Activated CD8-positive, alpha-beta T cell treated with anti-CD3 and anti-CD28 coated beads for 36 hours (primary cell): Measurements from ENCODE around the gene PRKAB1. TPM values are rescaled to one million over a fixed set of nuclear protein-coding genes. Genes with fewer than 3 reads are reported as not detected.

Experiments
- ATAC-seq: fragments of 200-7000 bp; cut with Tn5 transposase; one replicate; pipeline ENCODE4 v1.10.0; 2021; ENCODE audit warnings: mild to moderate bottlenecking, moderate library complexity
- CTCF ChIA-PET: fragments of 350-600 bp; sonication (Branson Sonifier 250); formaldehyde crosslinking; loops from one replicate; lab custom pipeline; 2021; ENCODE audit warnings: antibody characterized with exemption; lab: Charles Lee
- POLR2A ChIA-PET: fragments of 350-600 bp; sonication (Branson Sonifier 250); formaldehyde crosslinking; loops from one replicate; lab custom pipeline; 2021; ENCODE audit warnings: antibody characterized with exemption; lab: Charles Lee
- DNase-seq: peaks from one replicate; pipeline ENCODE4 v3.0.0-alpha.2; 2020
- H3K27ac Mint-ChIP-seq: one replicate; pipeline ENCODE4 v1.8.0; 2021; ENCODE audit warnings: mild to moderate bottlenecking, mixed read lengths
- H3K27me3 Mint-ChIP-seq: one replicate; pipeline ENCODE4 v1.8.0; 2021; ENCODE audit warnings: mixed read lengths
- H3K36me3 Mint-ChIP-seq: one replicate; pipeline ENCODE4 v1.8.0; 2021; ENCODE audit warnings: low read depth, mixed read lengths
- H3K4me1 Mint-ChIP-seq: one replicate; pipeline ENCODE4 v1.8.0; 2021; ENCODE audit warnings: low read depth, mixed read lengths
- H3K4me3 Mint-ChIP-seq: one replicate; pipeline ENCODE4 v1.8.0; 2021; ENCODE audit warnings: mild to moderate bottlenecking, moderate library complexity, mixed read lengths
- H3K9me3 Mint-ChIP-seq: one replicate; pipeline ENCODE4 v1.8.0; 2021; ENCODE audit warnings: mixed read lengths
- intact Hi-C: fragments of 100-400 bp; cut with micrococcal nuclease; formaldehyde crosslinking; loops from one replicate; pipeline ENCODE4 v1.10.0; 2022
- total RNA-seq, 2 experiments: library from RNA; stranded (reverse); gene quantifications; one replicate each; pipeline ENCODE4 v1.2.3, GENCODE V29; 2021
- TF ChIP-seq, protein P1 (sequence below): fragments of 200-600 bp; IDR thresholded peaks from one replicate; pipeline ENCODE4 v1.8.0; 2022; ENCODE audit warnings: antibody characterized with exemption, mild to moderate bottlenecking

PRKAB1 gene
- total RNA-seq, 2 experiments from 2014 or later = 21.0 to 24.8 TPM

DNA sequence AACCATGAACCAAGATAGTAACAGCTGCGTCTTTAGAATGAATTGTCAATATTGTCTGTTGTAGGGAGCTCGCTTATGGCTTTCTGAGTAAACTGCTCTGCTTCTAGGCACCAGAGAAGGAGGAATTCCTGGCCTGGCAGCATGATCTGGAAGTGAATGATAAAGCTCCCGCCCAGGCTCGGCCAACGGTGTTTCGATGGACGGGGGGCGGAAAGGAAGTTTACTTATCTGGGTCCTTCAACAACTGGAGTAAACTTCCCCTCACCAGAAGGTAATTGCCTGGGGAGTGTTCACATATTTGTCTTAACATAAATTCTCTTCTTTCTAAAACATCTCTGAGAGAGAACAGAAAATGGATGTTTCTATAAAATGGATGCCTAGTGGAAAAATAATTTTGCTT is 4.3 kb downstream of the PRKAB1 start:
- Mint-ChIP-seq H3K27me3 (no peaks in the 10 kb centered on the region), H3K4me1 (peaks cover 58% of the 10 kb centered on the region), H3K27ac (peak overlapping the region; percentile 96), H3K36me3 (peaks cover 78% of the 10 kb centered on the region), H3K9me3 (no peaks in the 10 kb centered on the region), H3K4me3 (no peak overlapping the region)
- DNase-seq (no peak), ATAC-seq (no peak)
- POLR2A ChIA-PET = interaction anchor here (0.8 kb wide), 1 partner anchor 10 kb away, joined by 4 read pairs; no protein-coding TSS in a partner anchor
- CTCF ChIA-PET = interaction anchor here (0.9 to 1.7 kb wide), 2 partner anchors 14 to 23 kb away, joined by 3 to 5 read pairs; no protein-coding TSS in a partner anchor
- TF ChIP-seq, protein P1, sequence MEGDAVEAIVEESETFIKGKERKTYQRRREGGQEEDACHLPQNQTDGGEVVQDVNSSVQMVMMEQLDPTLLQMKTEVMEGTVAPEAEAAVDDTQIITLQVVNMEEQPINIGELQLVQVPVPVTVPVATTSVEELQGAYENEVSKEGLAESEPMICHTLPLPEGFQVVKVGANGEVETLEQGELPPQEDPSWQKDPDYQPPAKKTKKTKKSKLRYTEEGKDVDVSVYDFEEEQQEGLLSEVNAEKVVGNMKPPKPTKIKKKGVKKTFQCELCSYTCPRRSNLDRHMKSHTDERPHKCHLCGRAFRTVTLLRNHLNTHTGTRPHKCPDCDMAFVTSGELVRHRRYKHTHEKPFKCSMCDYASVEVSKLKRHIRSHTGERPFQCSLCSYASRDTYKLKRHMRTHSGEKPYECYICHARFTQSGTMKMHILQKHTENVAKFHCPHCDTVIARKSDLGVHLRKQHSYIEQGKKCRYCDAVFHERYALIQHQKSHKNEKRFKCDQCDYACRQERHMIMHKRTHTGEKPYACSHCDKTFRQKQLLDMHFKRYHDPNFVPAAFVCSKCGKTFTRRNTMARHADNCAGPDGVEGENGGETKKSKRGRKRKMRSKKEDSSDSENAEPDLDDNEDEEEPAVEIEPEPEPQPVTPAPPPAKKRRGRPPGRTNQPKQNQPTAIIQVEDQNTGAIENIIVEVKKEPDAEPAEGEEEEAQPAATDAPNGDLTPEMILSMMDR = no peak
- intact Hi-C loops = no loop called here

DNA sequence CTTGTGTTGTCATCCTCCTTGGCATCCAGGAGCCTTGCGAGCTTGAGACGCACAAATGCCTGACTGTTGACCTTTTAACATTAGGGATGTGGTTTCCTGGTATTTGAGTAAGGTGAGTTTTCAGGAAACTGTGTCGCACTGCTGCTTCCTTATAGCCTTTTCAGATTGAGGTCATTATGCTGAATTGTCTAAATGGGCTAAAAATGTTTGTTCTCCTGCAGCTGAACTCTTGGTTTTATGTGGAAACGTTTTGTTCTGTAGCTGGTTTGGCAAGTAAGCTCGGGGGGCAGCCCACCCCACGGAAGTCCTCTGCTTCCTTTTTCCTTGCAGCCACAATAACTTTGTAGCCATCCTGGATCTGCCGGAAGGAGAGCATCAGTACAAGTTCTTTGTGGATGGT is 5.7 kb downstream of the PRKAB1 start:
- ChIA-PET POLR2A (interaction anchor here (0.6 kb wide), 1 partner anchor 24 kb away, joined by 3 read pairs; no protein-coding TSS in a partner anchor), CTCF (interaction anchor here (0.9 to 1.0 kb wide), 2 partner anchors 8 to 24 kb away, joined by 3 read pairs; no protein-coding TSS in a partner anchor)
- no peaks in the 10 kb centered on the region for H3K9me3 Mint-ChIP-seq
- peak overlapping the region; percentile 96 for H3K27ac Mint-ChIP-seq
- H3K36me3 Mint-ChIP-seq = peaks cover 83% of the 10 kb centered on the region
- DNase-seq = peak; percentile 44
- no peaks in the 10 kb centered on the region for H3K27me3 Mint-ChIP-seq
- H3K4me1 Mint-ChIP-seq = peaks cover 56% of the 10 kb centered on the region
- peak overlapping the region; percentile 49 for H3K4me3 Mint-ChIP-seq
- TF ChIP-seq, protein P1 = no peak
- intact Hi-C loops = no loop called here
- ATAC-seq = peak; percentile 77

DNA sequence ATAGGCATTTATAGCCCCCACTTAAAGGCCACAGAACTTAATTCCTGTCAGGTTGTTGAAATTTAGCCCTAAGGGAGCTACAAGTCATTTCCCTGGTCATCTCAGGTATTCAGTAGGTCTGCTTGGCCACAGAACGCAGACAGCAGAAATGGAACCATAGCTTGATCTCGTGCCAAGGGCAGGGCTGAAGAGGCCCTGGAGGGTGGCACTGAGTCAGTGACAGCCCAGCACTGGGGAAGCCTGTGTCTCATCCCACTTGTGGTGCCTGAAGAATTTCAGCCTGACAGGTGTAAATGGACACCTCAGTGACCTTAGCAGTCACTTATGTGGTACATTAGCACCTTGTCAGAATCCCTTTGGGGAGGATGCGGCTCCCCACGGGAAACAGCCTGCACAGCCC is 6.6 kb downstream of the PRKAB1 start:
- peaks cover 85% of the 10 kb centered on the region for H3K36me3 Mint-ChIP-seq
- H3K27ac Mint-ChIP-seq = peak overlapping the region; percentile 96
- DNase-seq (no peak), ATAC-seq (no peak)
- H3K4me1 Mint-ChIP-seq = peaks cover 53% of the 10 kb centered on the region
- intact Hi-C loops = no loop called here
- H3K9me3 Mint-ChIP-seq = no peaks in the 10 kb centered on the region
- no peaks in the 10 kb centered on the region for H3K27me3 Mint-ChIP-seq
- CTCF ChIA-PET = interaction anchor here (0.9 to 1.7 kb wide), 3 partner anchors 9 to 228 kb away, joined by 3 to 5 read pairs (median 3); no protein-coding TSS in a partner anchor
- no peak overlapping the region for H3K4me3 Mint-ChIP-seq
- TF ChIP-seq, protein P1 = no peak
- POLR2A ChIA-PET = no interaction called here

DNA sequence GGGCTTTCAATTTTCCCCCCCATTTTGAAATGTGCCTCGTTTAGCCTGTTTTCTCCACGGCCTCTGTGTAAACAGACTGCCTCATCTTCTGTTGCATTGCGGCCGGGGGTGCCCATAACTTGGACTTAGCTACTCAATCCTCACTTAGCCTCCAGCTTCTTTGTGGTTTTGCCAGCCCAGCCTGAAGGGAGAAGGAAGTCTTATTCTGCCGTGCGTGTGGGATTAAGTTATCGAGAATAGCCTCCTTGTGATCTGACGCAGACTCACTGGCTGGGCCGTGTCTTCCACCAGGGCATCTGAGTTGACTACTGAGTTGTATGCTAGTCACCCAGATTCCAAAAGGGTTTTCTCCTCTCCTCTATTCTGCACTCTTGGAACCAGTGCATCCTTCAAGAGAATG is 8.1 kb downstream of the PRKAB1 start:
- no peaks in the 10 kb centered on the region for H3K27me3 Mint-ChIP-seq
- ChIA-PET CTCF (interaction anchor here (1.7 kb wide), 1 partner anchor 227 kb away, joined by 5 read pairs; no protein-coding TSS in a partner anchor), POLR2A (no interaction called here)
- DNase-seq (no peak), ATAC-seq (no peak)
- H3K36me3 Mint-ChIP-seq = peaks cover 78% of the 10 kb centered on the region
- intact Hi-C loops = no loop called here
- no peaks in the 10 kb centered on the region for H3K9me3 Mint-ChIP-seq
- H3K27ac Mint-ChIP-seq = peak overlapping the region; percentile 5
- no peak overlapping the region for H3K4me3 Mint-ChIP-seq
- H3K4me1 Mint-ChIP-seq = peaks cover 39% of the 10 kb centered on the region
- TF ChIP-seq, protein P1 = no peak

DNA sequence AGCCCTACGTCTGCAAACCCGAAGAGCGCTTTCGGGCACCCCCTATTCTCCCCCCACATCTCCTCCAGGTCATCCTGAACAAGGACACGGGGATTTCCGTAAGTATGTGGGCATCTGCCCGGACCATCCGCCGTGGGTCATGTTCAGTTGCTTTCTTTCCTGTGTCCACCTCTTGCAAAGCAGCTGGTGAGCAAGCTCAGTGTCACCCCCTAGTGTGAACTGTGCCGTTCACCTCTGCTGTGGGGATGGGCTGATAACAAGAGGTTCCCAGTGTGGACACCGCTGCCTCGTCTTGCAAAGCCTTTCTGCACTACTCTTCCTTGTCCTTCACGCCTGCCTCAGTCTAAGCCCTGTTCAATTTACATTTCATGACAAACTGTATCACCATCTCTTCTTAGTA is 8.6 kb downstream of the PRKAB1 start:
- CTCF ChIA-PET = no interaction called here
- TF ChIP-seq, protein P1 = no peak
- Mint-ChIP-seq H3K27ac (peak overlapping the region; percentile 8), H3K4me1 (peaks cover 33% of the 10 kb centered on the region), H3K36me3 (peaks cover 73% of the 10 kb centered on the region), H3K9me3 (no peaks in the 10 kb centered on the region), H3K27me3 (no peaks in the 10 kb centered on the region), H3K4me3 (no peak overlapping the region)
- POLR2A ChIA-PET = no interaction called here
- ATAC-seq (no peak), DNase-seq (no peak)
- intact Hi-C loops = no loop called here
